Measurements from ENCODE around the gene SPRR2E.
"Not testable (repeated sequence)": the region's sequence is repeated elsewhere in the genome, so short reads cannot be mapped to it uniquely, and the experiment has no call there.

The SPRR2E gene

DNA sequence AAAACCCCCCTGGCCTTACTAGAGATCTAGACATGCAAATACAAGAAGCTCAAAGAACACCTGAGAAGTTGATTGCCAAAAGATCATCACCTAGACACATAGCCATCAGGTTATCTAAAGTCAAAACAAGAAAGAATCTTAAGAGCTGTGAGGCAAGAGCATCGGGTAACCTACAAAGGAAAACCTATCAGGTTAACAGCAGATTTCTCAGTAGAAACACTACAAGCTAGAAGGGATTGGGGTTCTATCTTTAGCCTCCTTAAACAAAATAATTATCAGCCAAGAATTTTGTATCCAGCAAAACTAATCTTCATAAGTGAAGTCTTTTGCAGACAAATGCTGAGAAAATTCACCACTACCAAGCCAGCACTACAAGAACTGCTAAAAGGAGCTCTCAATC is 31.2 kb upstream of the SPRR2E start:
- DNase-seq (ENCODE audit: low read depth) = no peak
- H3K4me3 ChIP-seq (ENCODE audit: low read depth, low read length) = no peak overlapping the region
- TF ChIP-seq, protein P1, sequence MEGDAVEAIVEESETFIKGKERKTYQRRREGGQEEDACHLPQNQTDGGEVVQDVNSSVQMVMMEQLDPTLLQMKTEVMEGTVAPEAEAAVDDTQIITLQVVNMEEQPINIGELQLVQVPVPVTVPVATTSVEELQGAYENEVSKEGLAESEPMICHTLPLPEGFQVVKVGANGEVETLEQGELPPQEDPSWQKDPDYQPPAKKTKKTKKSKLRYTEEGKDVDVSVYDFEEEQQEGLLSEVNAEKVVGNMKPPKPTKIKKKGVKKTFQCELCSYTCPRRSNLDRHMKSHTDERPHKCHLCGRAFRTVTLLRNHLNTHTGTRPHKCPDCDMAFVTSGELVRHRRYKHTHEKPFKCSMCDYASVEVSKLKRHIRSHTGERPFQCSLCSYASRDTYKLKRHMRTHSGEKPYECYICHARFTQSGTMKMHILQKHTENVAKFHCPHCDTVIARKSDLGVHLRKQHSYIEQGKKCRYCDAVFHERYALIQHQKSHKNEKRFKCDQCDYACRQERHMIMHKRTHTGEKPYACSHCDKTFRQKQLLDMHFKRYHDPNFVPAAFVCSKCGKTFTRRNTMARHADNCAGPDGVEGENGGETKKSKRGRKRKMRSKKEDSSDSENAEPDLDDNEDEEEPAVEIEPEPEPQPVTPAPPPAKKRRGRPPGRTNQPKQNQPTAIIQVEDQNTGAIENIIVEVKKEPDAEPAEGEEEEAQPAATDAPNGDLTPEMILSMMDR (IDR thresholded peaks at IDR 0.05; ENCODE audit: control insufficient read depth, extremely low read depth, insufficient read depth) = no peak

DNA sequence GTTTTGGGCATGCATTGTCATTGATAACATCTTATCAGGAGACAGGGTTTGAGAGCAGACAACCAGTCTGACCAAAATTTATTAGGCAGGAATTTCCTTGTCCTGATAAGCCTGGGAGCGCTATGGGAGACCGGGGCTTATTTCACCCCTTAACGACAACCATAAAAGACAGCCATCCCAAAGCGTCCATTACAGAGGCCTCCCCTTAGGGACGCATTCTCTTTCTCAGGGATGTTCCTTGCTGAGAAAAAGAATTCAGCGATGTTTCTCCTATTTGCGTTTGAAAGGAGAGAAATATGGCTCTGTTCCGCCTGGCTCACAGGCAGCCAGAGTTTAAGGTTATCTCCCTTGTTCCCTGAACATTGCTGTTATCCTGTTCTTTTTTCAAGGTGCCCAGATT is 29.5 kb upstream of the SPRR2E start:
- not testable (repeated sequence) for H3K4me3 ChIP-seq (ENCODE audit: low read depth, low read length); DNase-seq (ENCODE audit: low read depth)

DNA sequence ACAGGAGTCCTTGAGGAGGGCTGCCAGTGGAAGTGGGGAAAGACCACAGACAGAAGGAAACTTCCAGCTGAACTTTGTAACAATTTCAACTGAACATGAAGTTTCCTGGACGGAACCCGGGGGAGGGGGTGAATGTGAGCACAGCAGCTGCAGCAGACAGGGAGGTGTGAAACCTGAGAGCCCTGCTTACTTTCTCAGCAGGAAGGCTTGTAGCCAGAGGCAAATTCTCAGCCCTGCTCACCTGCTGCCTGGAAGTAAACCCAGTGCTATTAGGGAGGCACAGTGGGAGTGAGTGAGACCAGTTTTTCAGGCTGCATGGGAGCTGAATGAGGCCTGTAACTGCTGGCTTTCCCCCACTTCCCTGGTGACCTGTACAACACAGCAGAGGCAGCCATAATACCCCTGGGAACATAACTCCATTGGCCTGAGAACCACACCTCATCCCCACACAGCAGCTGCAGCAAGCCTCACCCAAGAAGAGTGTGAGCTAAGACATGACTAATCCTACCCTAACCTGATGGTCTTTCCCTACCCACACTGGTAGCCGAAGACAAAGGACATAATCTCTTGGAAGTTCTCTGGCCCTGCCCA is 28.6 kb upstream of the SPRR2E start:
- H3K4me3 ChIP-seq (ENCODE audit: low read depth, low read length) = no peak overlapping the region
- TF ChIP-seq, protein P1 (IDR thresholded peaks at IDR 0.05; ENCODE audit: control insufficient read depth, extremely low read depth, insufficient read depth) = no peak
- DNase-seq (ENCODE audit: low read depth) = peak; percentile 93

DNA sequence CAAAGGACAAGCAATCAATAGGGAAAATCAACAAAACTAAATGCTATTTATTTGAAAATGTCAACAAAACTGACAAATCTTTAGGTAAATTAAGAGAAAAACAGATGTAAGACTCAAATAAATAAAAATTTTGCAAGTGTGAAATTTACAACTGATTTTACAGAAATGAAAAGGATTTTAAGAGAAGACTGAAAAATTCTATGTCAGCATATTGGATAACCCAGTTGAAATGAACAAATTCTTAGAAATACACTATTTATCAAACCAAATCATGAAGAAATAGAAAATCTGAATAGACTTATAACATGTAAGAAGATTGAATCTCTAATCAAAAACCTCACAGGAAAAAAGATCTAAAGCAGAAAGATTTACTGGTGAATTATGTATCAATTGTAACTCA is 26.6 kb upstream of the SPRR2E start:
- TF ChIP-seq, protein P1 (IDR thresholded peaks at IDR 0.05; ENCODE audit: control insufficient read depth, extremely low read depth, insufficient read depth) = no peak
- no peak overlapping the region for H3K4me3 ChIP-seq (ENCODE audit: low read depth, low read length)
- DNase-seq (ENCODE audit: low read depth) = no peak

DNA sequence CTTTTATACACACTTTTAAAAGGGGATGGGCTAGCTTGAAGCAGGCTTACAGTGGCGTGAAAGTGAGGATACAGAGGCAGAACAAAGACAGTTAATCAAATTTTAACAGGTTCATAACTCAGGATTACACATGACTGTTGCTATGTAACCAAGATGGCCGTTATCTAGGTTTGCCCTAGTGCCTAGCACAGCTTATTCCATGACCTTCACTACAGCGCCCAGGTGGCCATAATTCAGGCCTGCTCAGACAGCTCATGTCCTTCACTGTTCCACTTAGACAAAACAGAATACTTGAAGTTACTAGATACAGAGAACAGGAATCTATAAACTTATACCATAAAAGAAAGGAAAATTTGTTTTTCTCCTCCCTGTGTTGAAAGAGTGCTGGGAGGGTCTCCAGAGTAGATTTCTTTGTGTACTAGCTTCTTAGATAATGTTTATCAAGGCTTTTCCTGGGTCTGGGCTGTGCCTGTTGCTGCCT is 25.2 kb upstream of the SPRR2E start:
- H3K4me3 ChIP-seq (ENCODE audit: low read depth, low read length) = no peak overlapping the region
- TF ChIP-seq, protein P1 (IDR thresholded peaks at IDR 0.05; ENCODE audit: control insufficient read depth, extremely low read depth, insufficient read depth) = no peak
- no peak for DNase-seq (ENCODE audit: low read depth)

DNA sequence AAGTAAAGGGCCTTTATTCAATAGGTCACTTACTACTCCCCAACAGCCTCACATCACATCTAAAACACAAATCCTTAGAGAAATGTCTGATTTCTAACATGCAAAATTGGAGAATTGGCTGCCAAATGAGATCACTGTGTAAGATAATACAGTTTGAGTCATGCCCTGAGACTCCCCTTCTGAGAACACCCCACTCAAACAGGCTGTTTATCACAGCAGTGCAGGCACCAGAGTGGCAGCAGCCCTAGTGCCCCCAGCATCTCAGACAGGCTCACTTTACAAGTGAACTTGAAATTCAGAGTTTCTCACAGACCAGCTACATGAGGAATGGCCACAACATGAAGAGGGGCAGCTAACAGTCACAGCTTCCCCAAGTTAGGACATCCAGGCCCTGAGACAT is 20.9 kb upstream of the SPRR2E start:
- not testable (repeated sequence) for H3K4me3 ChIP-seq (ENCODE audit: low read depth, low read length); DNase-seq (ENCODE audit: low read depth)

DNA sequence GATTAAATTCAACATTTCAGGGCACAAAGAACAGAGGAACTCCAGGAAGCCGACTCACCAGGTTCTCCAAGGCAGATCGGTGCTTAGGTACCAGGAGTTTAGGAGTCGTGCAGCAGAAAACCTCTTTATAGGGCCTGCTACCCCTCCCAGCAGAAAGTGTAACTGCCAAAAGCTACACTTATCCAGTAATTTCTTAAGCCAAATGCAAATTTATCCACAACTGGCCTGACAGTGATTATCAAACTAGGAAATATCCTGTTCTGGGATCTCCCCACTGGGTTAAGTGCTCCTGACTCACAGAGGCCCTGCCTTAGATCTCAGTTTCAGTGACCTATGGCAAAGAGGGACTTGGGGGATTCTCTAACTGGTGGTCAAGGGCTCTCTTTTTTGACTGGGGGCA is 19.1 kb upstream of the SPRR2E start, which contains the start of gene SPRR2F:
TSS of gene SPRR2F (minus strand) at position 101 of the 400 bp plus-strand sequence. CDS start 783 bp downstream, outside the sequence.
- no peak within 1 kb of the TSS for H3K4me3 ChIP-seq (ENCODE audit: low read depth, low read length)
- no peak for DNase-seq (ENCODE audit: low read depth)
- TF ChIP-seq, protein P1 (IDR thresholded peaks at IDR 0.05; ENCODE audit: control insufficient read depth, extremely low read depth, insufficient read depth) = no peak

DNA sequence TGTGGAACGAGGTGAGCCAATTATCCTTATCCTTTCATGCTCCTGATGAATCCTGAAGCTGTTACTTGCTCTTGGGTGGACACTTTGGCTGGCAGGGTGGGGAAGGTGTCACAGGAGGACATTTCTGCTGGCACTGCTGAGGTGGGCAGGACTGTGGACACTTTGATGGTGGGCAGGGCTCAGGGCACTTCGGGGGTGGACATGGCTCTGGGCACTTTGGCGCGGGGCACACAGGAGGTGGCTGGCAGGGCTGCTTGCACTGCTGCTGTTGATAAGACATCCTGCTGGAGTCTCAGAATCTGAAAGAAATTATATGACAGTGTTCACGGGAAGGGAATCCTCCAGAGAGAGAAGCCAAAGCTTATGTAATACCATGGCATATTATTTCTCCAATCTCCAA is 18.1 kb upstream of the SPRR2E start:
- not testable (repeated sequence) for H3K4me3 ChIP-seq (ENCODE audit: low read depth, low read length); DNase-seq (ENCODE audit: low read depth)
